HCT116 (cell line): ENCODE data around the gene SOAT2. TPM values are rescaled to one million over a fixed set of nuclear protein-coding genes. Genes with fewer than 3 reads are reported as not detected.

Experiments
- ATAC-seq: fragments of 200-7000 bp; cut with Tn5 transposase; 2 replicates; pipeline ENCODE4 v1.9.1; 2020; ENCODE audit warnings: mild to moderate bottlenecking, moderate library complexity
- BruUV-seq: library from RNA; stranded (reverse); fragments of 400-500 nt; replicated peaks from 2 replicates; lab custom pipeline; 2021; lab: Mats Ljungman, UMichigan
- CTCF ChIA-PET: fragments of 300-600 bp; sonication (Branson Sonifier 250); formaldehyde crosslinking; loops from one replicate; lab custom pipeline; 2021; ENCODE audit warnings: antibody characterized with exemption; lab: Charles Lee
- POLR2A ChIA-PET: fragments of 300-600, 350-600 bp; sonication (Branson Sonifier 250); formaldehyde crosslinking; loops from one replicate; lab custom pipeline; 2021; ENCODE audit warnings: antibody characterized with exemption; lab: Charles Lee
- RAD21 ChIA-PET, 2 experiments: fragments of 300-600 bp; sonication (Branson Sonifier 250); formaldehyde crosslinking; loops; one replicate each; lab custom pipeline; 2023; ENCODE audit warnings: low total read pairs in 2 of 2; ENCODE audit not compliant: uncharacterized antibody in 2 of 2, unreplicated experiment in 2 of 2, low non-redundant PET in 1 of 2; lab: Charles Lee
- DNase-seq: peaks from one replicate; pipeline ENCODE4 v3.0.0-alpha.2; 2010; ENCODE audit warnings: low read depth, low spot score
- H2AFZ ChIP-seq: fragments of 200-600 bp; shearing (Covaris generic), sonication (generic); 2 replicates; pipeline ENCODE4 v1.6.1; 2017; ENCODE audit warnings: low read depth, mixed run types, mixed read lengths, antibody characterized with exemption, low read length; ENCODE audit not compliant: poor library complexity, severe bottlenecking
- H3K27ac ChIP-seq: 2 replicates; pipeline ENCODE4 v1.5.1; 2012; ENCODE audit warnings: low read depth, low read length
- H3K27me3 ChIP-seq: fragments of 200-600 bp; sonication (generic); 2 replicates; pipeline ENCODE4 v1.6.1; 2016; ENCODE audit warnings: mixed run types, low read length, mixed read lengths; ENCODE audit not compliant: insufficient read depth
- H3K36me3 ChIP-seq, 2 experiments: fragments of 200-500 bp in 1 of 2; fragments of 200-600 bp in 1 of 2; sonication (Bioruptor generic) in 1 of 2; sonication (generic) in 1 of 2; 2 replicates each; pipeline versions ENCODE4 v1.5.1 to v1.6.1; 2014 to 2016; ENCODE audit warnings: low read length in 2 of 2, inconsistent platforms in 1 of 2, mixed read lengths in 1 of 2, mixed run types in 1 of 2; ENCODE audit not compliant: insufficient read depth in 2 of 2, control insufficient read depth in 1 of 2
- H3K4me1 ChIP-seq, 2 experiments: fragments of 200-600 bp in 1 of 2; sonication (generic) in 1 of 2; 2 replicates each; pipeline versions ENCODE4 v1.5.1 to v1.6.1; 2012 to 2017; ENCODE audit warnings: low read length in 2 of 2, inconsistent platforms in 1 of 2, mild to moderate bottlenecking in 1 of 2, mixed read lengths in 1 of 2, mixed run types in 1 of 2, moderate library complexity in 1 of 2; ENCODE audit not compliant: insufficient read depth in 2 of 2, control insufficient read depth in 1 of 2
- H3K4me2 ChIP-seq: fragments of 200-600 bp; sonication (generic); 2 replicates; pipeline ENCODE4 v1.6.1; 2017; ENCODE audit warnings: mixed run types, low read length, mixed read lengths
- H3K4me3 ChIP-seq, 2 experiments: fragments of 200-600 bp in 1 of 2; sonication (generic) in 1 of 2; replicated peaks in 1 of 2; 2 replicates each; pipeline ENCODE4 v1.5.1; 2011 to 2016; ENCODE audit warnings: low read length in 2 of 2, control low read depth in 1 of 2, low read depth in 1 of 2, mild to moderate bottlenecking in 1 of 2, mixed read lengths in 1 of 2, mixed run types in 1 of 2
- H3K79me2 ChIP-seq: fragments of 200-600 bp; sonication (generic); 2 replicates; pipeline ENCODE4 v1.6.1; 2017; ENCODE audit warnings: mild to moderate bottlenecking, mixed run types, low read length, moderate library complexity, mixed read lengths; ENCODE audit not compliant: insufficient read depth
- H3K9ac ChIP-seq: fragments of 200-600 bp; sonication (generic); 2 replicates; pipeline ENCODE4 v1.6.1; 2016; ENCODE audit warnings: low read length, mixed read lengths
- H3K9me2 ChIP-seq: fragments of 200-600 bp; sonication (generic), shearing (Covaris generic); 2 replicates; pipeline ENCODE4 v1.6.1; 2017; ENCODE audit warnings: mixed run types, mild to moderate bottlenecking, moderate library complexity; ENCODE audit not compliant: insufficient read depth
- H3K9me3 ChIP-seq, 2 experiments: fragments of 200-500 bp in 1 of 2; fragments of 200-600 bp in 1 of 2; sonication (Bioruptor generic) in 1 of 2; sonication (generic) in 1 of 2; 2 replicates each; pipeline ENCODE4 v1.6.1; 2014 to 2017; ENCODE audit warnings: low read length in 2 of 2, mixed read lengths in 2 of 2, inconsistent platforms in 1 of 2, low read depth in 1 of 2, mild to moderate bottlenecking in 1 of 2, mixed run types in 1 of 2, moderate library complexity in 1 of 2; ENCODE audit not compliant: control insufficient read depth in 1 of 2, insufficient read depth in 1 of 2
- H4K20me1 ChIP-seq: fragments of 200-600 bp; sonication (generic), shearing (Covaris generic); 2 replicates; pipeline ENCODE4 v1.6.1; 2017; ENCODE audit warnings: mixed run types, mild to moderate bottlenecking, moderate library complexity; ENCODE audit not compliant: insufficient read depth
- ATF3 ChIP-seq: IDR thresholded peaks from 2 replicates; pipeline ENCODE4 v1.6.1; 2012
- CBX3 ChIP-seq: IDR thresholded peaks from 2 replicates; pipeline ENCODE4 v1.6.1; 2012; ENCODE audit warnings: low read depth
- CEBPB ChIP-seq: IDR thresholded peaks from 2 replicates; pipeline ENCODE4 v1.6.1; 2012; ENCODE audit warnings: low read depth
- CTCF ChIP-seq, 3 experiments: fragments of 200-600 bp in 1 of 3; sonication (generic) in 1 of 3; IDR thresholded peaks in 2 of 3; conservative IDR thresholded peaks in 1 of 3; 2 replicates each; pipeline ENCODE4 v1.5.1; 2012 to 2017; ENCODE audit warnings: low read depth in 2 of 3, low read length in 2 of 3, antibody characterized with exemption in 1 of 3, borderline replicate concordance in 1 of 3, control low read depth in 1 of 3, mild to moderate bottlenecking in 1 of 3, mixed read lengths in 1 of 3, mixed run types in 1 of 3, moderate library complexity in 1 of 3; ENCODE audit not compliant: insufficient read depth in 1 of 3
- EGR1 ChIP-seq: IDR thresholded peaks from 2 replicates; pipeline ENCODE4 v1.6.1; 2012; ENCODE audit warnings: low read depth
- ELF1 ChIP-seq: IDR thresholded peaks from 2 replicates; pipeline ENCODE4 v1.6.1; 2012; ENCODE audit warnings: low read depth, borderline replicate concordance
- EZH2 ChIP-seq: fragments of 200-600 bp; sonication (generic); IDR thresholded peaks from 2 replicates; pipeline ENCODE4 v1.6.1; 2017; ENCODE audit warnings: antibody characterized with exemption, mixed run types
- FOSL1 ChIP-seq: IDR thresholded peaks from 2 replicates; pipeline ENCODE4 v1.6.1; 2012; ENCODE audit warnings: low read depth
- JUND ChIP-seq: IDR thresholded peaks from 2 replicates; pipeline ENCODE4 v1.6.1; 2012
- MAX ChIP-seq: IDR thresholded peaks from 2 replicates; pipeline ENCODE4 v1.6.1; 2012
- POLR2A ChIP-seq: IDR thresholded peaks from 2 replicates; pipeline ENCODE4 v1.7.0; 2011; ENCODE audit warnings: borderline replicate concordance; ENCODE audit not compliant: insufficient read depth, insufficient read length; ENCODE audit errors: extremely low read depth
- POLR2AphosphoS5 ChIP-seq: IDR thresholded peaks from 2 replicates; pipeline ENCODE4 v1.6.1; 2011; ENCODE audit warnings: mild to moderate bottlenecking, low read depth, low read length, moderate library complexity
- RAD21 ChIP-seq: IDR thresholded peaks from 2 replicates; pipeline ENCODE4 v1.6.1; 2012; ENCODE audit warnings: low read depth, mild to moderate bottlenecking
- REST ChIP-seq: IDR thresholded peaks from 2 replicates; pipeline ENCODE4 v1.6.1; 2012; ENCODE audit warnings: low read depth
- SIN3A ChIP-seq: IDR thresholded peaks from 2 replicates; pipeline ENCODE4 v1.6.1; 2012; ENCODE audit warnings: low read depth
- SRF ChIP-seq: IDR thresholded peaks from 2 replicates; pipeline ENCODE4 v1.6.1; 2012; ENCODE audit warnings: low read depth
- TCF7L2 ChIP-seq: IDR thresholded peaks from 2 replicates; pipeline ENCODE4 v1.7.0; 2011; ENCODE audit warnings: borderline replicate concordance, inconsistent platforms; ENCODE audit not compliant: insufficient read depth, insufficient read length; ENCODE audit errors: extremely low read depth
- YY1 ChIP-seq: IDR thresholded peaks from 2 replicates; pipeline ENCODE4 v1.6.1; 2011; ENCODE audit warnings: low read length, low read depth, moderate library complexity, mild to moderate bottlenecking; ENCODE audit not compliant: insufficient replicate concordance; ENCODE audit errors: extremely low read depth
- ZFX ChIP-seq: fragments of 450-650 bp; IDR thresholded peaks from 2 replicates; pipeline ENCODE4 v1.6.1; 2017
- ZNF274 ChIP-seq: fragments of 200-500 bp; sonication (Bioruptor generic); IDR thresholded peaks from 2 replicates; pipeline ENCODE4 v1.6.1; 2014; ENCODE audit warnings: mild to moderate bottlenecking, low read depth, low read length, inconsistent platforms
- intact Hi-C: fragments of 100-400 bp; cut with micrococcal nuclease; formaldehyde crosslinking; loops from 2 replicates; pipeline ENCODE4 v1.10.0; 2022
- total RNA-seq: library from RNA; stranded (reverse); gene quantifications from one replicate; pipeline ENCODE4 v1.2.1, GENCODE V29; 2021; ENCODE audit not compliant: unreplicated experiment

The SOAT2 gene
- total RNA-seq, 1 experiment from 2014 or later: 0.17 TPM

GRCh38 chr12:53169644-53170043, 66.4 kb downstream of the SOAT2 start:
- Histone ChIP-seq H4K20me1 (no peaks in the 10 kb centered on the region), H3K27ac (no peak overlapping the region), H2AFZ (no peak overlapping the region), H3K9ac (no peak overlapping the region), H3K9me3 (no peaks in the 10 kb centered on the region), H3K27me3 (no peaks in the 10 kb centered on the region), H3K36me3 (no peaks in the 10 kb centered on the region), H3K79me2 (no peaks in the 10 kb centered on the region), H3K4me2 (no peak overlapping the region), H3K4me3 (no peak overlapping the region), H3K4me1 (peaks cover 14 to 33% of the 10 kb centered on the region in 2 experiments; a peak in 3 of 4 replicates), H3K9me2 (no peaks in the 10 kb centered on the region)
- intact Hi-C loops: no loop called here
- TF ChIP-seq ATF3 (no peak), CTCF (IDR thresholded peaks at IDR 0.05 in 2 of 3, conservative IDR thresholded peaks at IDR 0.05 in 1 of 3; ENCODE audit: borderline replicate concordance in 1 of 3, insufficient read depth in 1 of 3, low read depth in 2 of 3, low read length in 2 of 3) (no peak), RAD21 (no peak), POLR2A (no peak), JUND (no peak), ZNF274 (no peak), CEBPB (no peak), CBX3 (no peak), POLR2AphosphoS5 (no peak), TCF7L2 (no peak), SRF (no peak), ELF1 (no peak), ZFX (no peak), MAX (no peak), FOSL1 (no peak), SIN3A (no peak), REST (no peak), EZH2 (no peak), YY1 (no peak), EGR1 (no peak)
- RAD21 ChIA-PET: no interaction called here
- POLR2A ChIA-PET: no interaction called here
- no peak for DNase-seq
- BruUV-seq: no TSS peak
- CTCF ChIA-PET: no interaction called here
- no peak for ATAC-seq
